Effector memory CD8-positive, alpha-beta T cell (primary cell): Measurements from ENCODE around the gene SH3GL3.

ENCODE experiments used
- ATAC-seq: fragments of 150-1000 bp; cut with Tn5 transposase; replicated peaks from 2 replicates; pipeline ENCODE4 v1.10.0; 2021; ENCODE audit warnings: mild to moderate bottlenecking, moderate library complexity
- DNase-seq, 3 experiments: peaks; one replicate each; pipeline ENCODE4 v3.0.0; 2021
- H3K27ac Mint-ChIP-seq, 2 donors: one replicate each; pipeline ENCODE4 v1.8.0; 2022; ENCODE audit warnings: mild to moderate bottlenecking in 2 of 2, mixed read lengths in 2 of 2, moderate library complexity in 2 of 2
- H3K27me3 Mint-ChIP-seq, 2 donors: one replicate each; pipeline ENCODE4 v1.8.0; 2022; ENCODE audit warnings: mixed read lengths in 2 of 2
- H3K36me3 Mint-ChIP-seq: one replicate; pipeline ENCODE4 v1.8.0; 2022; ENCODE audit warnings: mild to moderate bottlenecking, moderate library complexity, mixed read lengths; ENCODE audit not compliant: insufficient read depth
- H3K4me1 Mint-ChIP-seq, 2 donors: one replicate each; pipeline ENCODE4 v1.8.0; 2022; ENCODE audit warnings: low read depth in 2 of 2, mixed read lengths in 2 of 2
- H3K4me3 Mint-ChIP-seq, 2 donors: one replicate each; pipeline ENCODE4 v1.8.0; 2022; ENCODE audit warnings: mild to moderate bottlenecking in 2 of 2, mixed read lengths in 2 of 2, moderate library complexity in 2 of 2
- H3K9me3 Mint-ChIP-seq, 2 donors: one replicate each; pipeline ENCODE4 v1.8.0; 2022; ENCODE audit warnings: mixed read lengths in 2 of 2

The SH3GL3 gene

GRCh38 chr15:83498801-83499200 lies 51.7 kb downstream of the SH3GL3 start:
- no peak overlapping the region for H3K27ac Mint-ChIP-seq

GRCh38 chr15:83499476-83499875 lies 52.3 kb downstream of the SH3GL3 start:
- no peak overlapping the region for H3K4me3 Mint-ChIP-seq

More at GRCh38 chr15:83498801-83499200, 51.7 kb downstream of the SH3GL3 start:
- no peak for DNase-seq
- Mint-ChIP-seq H3K9me3 (peaks cover 5 to 17% of the 10 kb centered on the region in 2 donors), H3K4me1 (no peaks in the 10 kb centered on the region), H3K4me3 (no peak overlapping the region), H3K27me3 (no peaks in the 10 kb centered on the region), H3K36me3 (no peaks in the 10 kb centered on the region)
- ATAC-seq = no peak

GRCh38 chr15:83503595-83504364 lies 56.6 kb downstream of the SH3GL3 start:
- Mint-ChIP-seq H3K36me3 (no peaks in the 10 kb centered on the region), H3K27ac (no peak overlapping the region), H3K4me3 (no peak overlapping the region), H3K27me3 (peaks cover 2 to 10% of the 10 kb centered on the region in 2 donors), H3K4me1 (no peaks in the 10 kb centered on the region), H3K9me3 (peaks cover 0 to under 1% of the 10 kb centered on the region in 2 donors)
- ATAC-seq (no peak), DNase-seq (no peak)

More at GRCh38 chr15:83499476-83499875, 52.3 kb downstream of the SH3GL3 start:
- no peak for DNase-seq
- Mint-ChIP-seq H3K9me3 (peaks cover 5 to 17% of the 10 kb centered on the region in 2 donors), H3K4me1 (no peaks in the 10 kb centered on the region), H3K27me3 (no peaks in the 10 kb centered on the region), H3K36me3 (no peaks in the 10 kb centered on the region), H3K27ac (no peak overlapping the region)
- ATAC-seq = no peak

- H3K4me1 Mint-ChIP-seq = no peaks in the 10 kb centered on the region
- DNase-seq (no peak), ATAC-seq (no peak)
- H3K27me3 Mint-ChIP-seq = peaks cover 8 to 15% of the 10 kb centered on the region in 2 donors
- no peaks in the 10 kb centered on the region for H3K36me3 Mint-ChIP-seq
- no peak overlapping the region for H3K27ac Mint-ChIP-seq
- H3K4me3 Mint-ChIP-seq = no peak overlapping the region
- no peaks in the 10 kb centered on the region for H3K9me3 Mint-ChIP-seq
These were observed 57.2 kb downstream of the SH3GL3 start for GRCh38 chr15:83504365-83504764.

GRCh38 chr15:83510001-83510400 lies 62.9 kb downstream of the SH3GL3 start:
- H3K4me1 Mint-ChIP-seq = no peaks in the 10 kb centered on the region

GRCh38 chr15:83512459-83512858 lies 65.3 kb downstream of the SH3GL3 start:
- ATAC-seq = no peak
- H3K4me3 Mint-ChIP-seq = no peak overlapping the region
- H3K4me1 Mint-ChIP-seq = no peaks in the 10 kb centered on the region
- no peaks in the 10 kb centered on the region for H3K9me3 Mint-ChIP-seq
- H3K36me3 Mint-ChIP-seq = no peaks in the 10 kb centered on the region
- no peak overlapping the region for H3K27ac Mint-ChIP-seq
- H3K27me3 Mint-ChIP-seq = peaks cover 11 to 49% of the 10 kb centered on the region in 2 donors
- no peak for DNase-seq

More at GRCh38 chr15:83510001-83510400, 62.9 kb downstream of the SH3GL3 start:
- no peak overlapping the region for H3K27ac Mint-ChIP-seq
- DNase-seq = no peak
- H3K4me3 Mint-ChIP-seq = no peak overlapping the region
- H3K27me3 Mint-ChIP-seq = peaks cover 8 to 40% of the 10 kb centered on the region in 2 donors
- no peaks in the 10 kb centered on the region for H3K36me3 Mint-ChIP-seq
- ATAC-seq = no peak
- H3K9me3 Mint-ChIP-seq = no peaks in the 10 kb centered on the region

GRCh38 chr15:83514584-83514983 lies 67.4 kb downstream of the SH3GL3 start:
- H3K36me3 Mint-ChIP-seq = no peaks in the 10 kb centered on the region
- no peak overlapping the region for H3K27ac Mint-ChIP-seq
- H3K4me3 Mint-ChIP-seq = no peak overlapping the region
- peaks cover 16 to 41% of the 10 kb centered on the region in 2 donors for H3K27me3 Mint-ChIP-seq
- H3K4me1 Mint-ChIP-seq = no peaks in the 10 kb centered on the region
- peaks cover 0 to 4% of the 10 kb centered on the region in 2 donors for H3K9me3 Mint-ChIP-seq
- ATAC-seq (no peak), DNase-seq (no peak)

- DNase-seq (no peak), ATAC-seq (no peak)
- no peaks in the 10 kb centered on the region for H3K36me3 Mint-ChIP-seq
- no peak overlapping the region for H3K4me3 Mint-ChIP-seq
- H3K27me3 Mint-ChIP-seq = peaks cover 19 to 47% of the 10 kb centered on the region in 2 donors
- no peak overlapping the region for H3K27ac Mint-ChIP-seq
- H3K9me3 Mint-ChIP-seq = peaks cover 0 to 7% of the 10 kb centered on the region in 2 donors
- H3K4me1 Mint-ChIP-seq = no peaks in the 10 kb centered on the region
These were observed 68.0 kb downstream of the SH3GL3 start for GRCh38 chr15:83515164-83515563.

GRCh38 chr15:83516935-83517334 lies 69.8 kb downstream of the SH3GL3 start:
- no peaks in the 10 kb centered on the region for H3K36me3 Mint-ChIP-seq
- no peak overlapping the region for H3K27ac Mint-ChIP-seq
- ATAC-seq = no peak
- no peaks in the 10 kb centered on the region for H3K4me1 Mint-ChIP-seq
- DNase-seq = no peak
- peaks cover 19 to 53% of the 10 kb centered on the region in 2 donors for H3K27me3 Mint-ChIP-seq
- H3K4me3 Mint-ChIP-seq = no peak overlapping the region
- H3K9me3 Mint-ChIP-seq = peaks cover 0 to 7% of the 10 kb centered on the region in 2 donors

GRCh38 chr15:83526319-83526718 lies 79.2 kb downstream of the SH3GL3 start:
- Mint-ChIP-seq H3K4me1 (no peaks in the 10 kb centered on the region), H3K4me3 (no peak overlapping the region), H3K27ac (no peak overlapping the region), H3K27me3 (peaks cover 7 to 11% of the 10 kb centered on the region in 2 donors), H3K9me3 (peaks cover 10 to 13% of the 10 kb centered on the region in 2 donors), H3K36me3 (no peaks in the 10 kb centered on the region)
- ATAC-seq (no peak), DNase-seq (no peak)

- Mint-ChIP-seq H3K9me3 (peaks cover under 1 to 7% of the 10 kb centered on the region in 2 donors), H3K27me3 (no peaks in the 10 kb centered on the region), H3K4me3 (no peak overlapping the region), H3K27ac (no peak overlapping the region), H3K36me3 (no peaks in the 10 kb centered on the region), H3K4me1 (no peaks in the 10 kb centered on the region)
- DNase-seq (no peak), ATAC-seq (no peak)
These were observed 86.3 kb downstream of the SH3GL3 start for GRCh38 chr15:83533410-83533962.

- Mint-ChIP-seq H3K9me3 (peaks cover 0 to 5% of the 10 kb centered on the region in 2 donors), H3K36me3 (no peaks in the 10 kb centered on the region), H3K4me1 (no peaks in the 10 kb centered on the region), H3K27me3 (peaks cover 0 to 7% of the 10 kb centered on the region in 2 donors), H3K4me3 (no peak overlapping the region), H3K27ac (no peak overlapping the region)
- DNase-seq (no peak), ATAC-seq (no peak)
These were observed 90.5 kb downstream of the SH3GL3 start for GRCh38 chr15:83537606-83538005.

GRCh38 chr15:83538682-83539081 lies 91.5 kb downstream of the SH3GL3 start:
- Mint-ChIP-seq H3K4me3 (no peak overlapping the region), H3K27ac (no peak overlapping the region), H3K36me3 (no peaks in the 10 kb centered on the region), H3K27me3 (peaks cover 0 to 15% of the 10 kb centered on the region in 2 donors), H3K4me1 (no peaks in the 10 kb centered on the region), H3K9me3 (peaks cover 0 to 5% of the 10 kb centered on the region in 2 donors)
- no peak for DNase-seq
- no peak for ATAC-seq
